ENCODE results near the gene SLC2A1. TPM values are rescaled to one million over a fixed set of nuclear protein-coding genes. Genes with fewer than 3 reads are reported as not detected.

Gene SLC2A1
- total and polyA plus RNA-seq, 4 donors: 9.5 to 143 (median 28.6) TPM

DNA sequence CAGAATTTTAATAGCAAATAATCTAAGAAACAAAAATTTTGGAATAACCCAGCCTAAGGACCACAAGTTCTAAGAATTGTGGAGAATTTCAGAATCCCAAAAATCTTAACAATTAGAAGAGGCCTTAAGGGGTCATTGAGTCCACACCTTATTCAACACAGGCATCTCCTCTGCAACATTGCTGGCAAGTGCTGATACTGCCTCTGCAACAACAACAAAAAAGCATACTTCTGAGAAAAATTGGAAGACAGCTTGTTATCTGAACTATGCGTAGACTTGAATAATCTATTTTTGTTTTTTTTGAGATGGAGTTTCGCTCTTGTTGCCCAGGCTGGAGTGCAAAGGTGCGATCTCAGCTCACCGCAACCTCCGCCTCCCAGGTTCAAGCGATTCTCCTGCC, 24.0 kb upstream of the SLC2A1 start:
- Histone ChIP-seq H3K9me3 (ENCODE audit: control insufficient read depth in 4 of 4, insufficient read depth in 3 of 4, low read length in 3 of 4) (peaks cover 0 to 2% (median 0%) of the 10 kb centered on the region in 4 donors), H3K4me3 (no peak overlapping the region), H3K27ac (ENCODE audit: low read depth in 1 of 2, low read length in 1 of 2) (no peak overlapping the region), H3K4me1 (ENCODE audit: control insufficient read depth in 5 of 5, insufficient read depth in 5 of 5, low read length in 5 of 5) (peaks cover 0 to 13% (median 0%) of the 10 kb centered on the region in 5 donors), H3K27me3 (ENCODE audit: control insufficient read depth in 3 of 3, insufficient read depth in 3 of 3, low read length in 2 of 3) (no peaks in the 10 kb centered on the region), H3K9ac (ENCODE audit: insufficient read depth in 1 of 2, low read length in 2 of 2) (no peak overlapping the region), H3K36me3 (ENCODE audit: control insufficient read depth in 4 of 4, insufficient read depth in 4 of 4, low read length in 4 of 4) (peaks cover 0 to 1% (median 0%) of the 10 kb centered on the region in 4 donors)
- DNase-seq (no peak), ATAC-seq (ENCODE audit: insufficient read depth, low FRiP score) (no peak)
- no peak for TF ChIP-seq CTCF (IDR thresholded peaks at IDR 0.05; ENCODE audit: control extremely low read depth, extremely low read depth)
- 86 to 89% methylated on average over 6 of the region's 6 CpGs for WGBS, 2 donors

DNA sequence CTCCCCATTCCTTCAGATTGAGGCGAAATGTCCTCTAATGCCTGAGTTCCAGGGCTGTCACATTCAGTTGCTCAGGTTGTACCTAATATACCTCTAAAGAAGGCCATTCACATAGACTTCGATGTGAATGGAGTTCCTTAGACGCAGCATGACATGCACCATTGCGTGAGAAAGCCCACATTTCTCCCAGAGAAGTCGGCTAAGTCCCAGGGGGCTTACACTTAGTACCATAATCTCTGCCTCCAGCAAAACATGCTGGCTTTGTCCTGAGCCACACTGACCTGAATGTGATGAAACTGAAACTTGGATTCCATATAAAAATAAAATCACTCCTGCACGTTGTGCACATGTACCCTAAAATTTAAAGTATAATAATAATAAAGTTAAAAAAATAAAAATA, 23.2 kb upstream of the SLC2A1 start:
- Histone ChIP-seq H3K27me3 (ENCODE audit: control insufficient read depth in 3 of 3, insufficient read depth in 3 of 3, low read length in 2 of 3) (no peaks in the 10 kb centered on the region), H3K9ac (ENCODE audit: insufficient read depth in 1 of 2, low read length in 2 of 2) (no peak overlapping the region), H3K4me3 (no peak overlapping the region), H3K4me1 (ENCODE audit: control insufficient read depth in 5 of 5, insufficient read depth in 5 of 5, low read length in 5 of 5) (peaks cover 0 to 13% (median 0%) of the 10 kb centered on the region in 5 donors), H3K27ac (ENCODE audit: low read depth in 1 of 2, low read length in 1 of 2) (no peak overlapping the region), H3K36me3 (ENCODE audit: control insufficient read depth in 4 of 4, insufficient read depth in 4 of 4, low read length in 4 of 4) (peaks cover 0 to 1% (median 0%) of the 10 kb centered on the region in 4 donors), H3K9me3 (ENCODE audit: control insufficient read depth in 4 of 4, insufficient read depth in 3 of 4, low read length in 3 of 4) (peaks cover 0 to 2% (median 0%) of the 10 kb centered on the region in 4 donors)
- TF ChIP-seq CTCF (IDR thresholded peaks at IDR 0.05; ENCODE audit: control extremely low read depth, extremely low read depth): no peak
- DNase-seq (no peak), ATAC-seq (ENCODE audit: insufficient read depth, low FRiP score) (no peak)
- WGBS, 2 donors: 87 to 91% methylated on average over 6 of the region's 6 CpGs

DNA sequence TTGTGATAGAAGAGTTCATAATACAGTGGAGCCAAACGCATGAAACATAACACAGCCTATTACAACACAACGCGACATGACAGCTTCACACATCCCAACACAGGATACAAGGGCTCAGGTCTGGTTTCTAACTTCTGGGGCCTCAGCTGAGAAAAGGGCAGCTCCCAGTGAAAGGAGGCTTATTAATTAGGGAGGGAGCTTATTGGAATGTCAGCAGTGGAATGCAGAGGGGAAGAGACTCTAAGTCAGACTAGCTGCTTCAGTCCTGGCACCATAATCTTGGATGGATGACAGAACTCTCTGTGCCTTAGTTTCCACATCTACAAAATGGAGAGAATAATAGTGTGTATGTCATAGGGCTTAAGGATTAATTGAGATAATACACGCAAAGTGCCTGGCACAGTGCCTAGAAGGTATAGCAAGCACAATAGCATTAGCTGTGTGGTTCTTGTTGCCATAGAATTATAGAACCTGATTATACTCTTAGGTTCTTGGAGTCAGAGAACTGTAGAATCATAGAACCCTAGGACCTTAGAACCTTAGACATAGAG, 22.7 kb upstream of the SLC2A1 start:
- TF ChIP-seq CTCF (IDR thresholded peaks at IDR 0.05; ENCODE audit: control extremely low read depth, extremely low read depth): no peak
- Histone ChIP-seq H3K27ac (ENCODE audit: low read depth in 1 of 2, low read length in 1 of 2) (no peak overlapping the region), H3K4me3 (no peak overlapping the region), H3K9ac (ENCODE audit: insufficient read depth in 1 of 2, low read length in 2 of 2) (no peak overlapping the region), H3K27me3 (ENCODE audit: control insufficient read depth in 3 of 3, insufficient read depth in 3 of 3, low read length in 2 of 3) (no peaks in the 10 kb centered on the region), H3K4me1 (ENCODE audit: control insufficient read depth in 5 of 5, insufficient read depth in 5 of 5, low read length in 5 of 5) (peaks cover 0 to 13% (median 0%) of the 10 kb centered on the region in 5 donors), H3K36me3 (ENCODE audit: control insufficient read depth in 4 of 4, insufficient read depth in 4 of 4, low read length in 4 of 4) (peaks cover 0 to 1% (median 0%) of the 10 kb centered on the region in 4 donors), H3K9me3 (ENCODE audit: control insufficient read depth in 4 of 4, insufficient read depth in 3 of 4, low read length in 3 of 4) (peaks cover 0 to 2% (median 0%) of the 10 kb centered on the region in 4 donors)
- DNase-seq: no peak
- ATAC-seq (ENCODE audit: insufficient read depth, low FRiP score): no peak
- 80 to 86% methylated on average over 4 of the region's 4 CpGs for WGBS, 2 donors
